MM.1S (cell line): ENCODE measurements around the gene NDUFV2.

ENCODE experiments used
- EZH2 ChIP-seq: fragments of 300-600 bp; sonication (generic); optimal IDR thresholded peaks from 2 replicates; pipeline ENCODE3; 2017; ENCODE audit warnings: low read depth, mild to moderate bottlenecking, antibody characterized with exemption, low read length, mixed read lengths
- EZH2phosphoT487 ChIP-seq: fragments of 300-600 bp; sonication (generic); IDR thresholded peaks from 2 replicates; pipeline ENCODE4 v1.6.1; 2018; ENCODE audit warnings: antibody characterized with exemption, low read length
- TF ChIP-seq, protein P1 (sequence below): fragments of 300-600 bp; sonication (generic); IDR thresholded peaks from 2 replicates; pipeline ENCODE4 v1.5.1; 2016; ENCODE audit warnings: antibody characterized with exemption, low read length, mixed read lengths

GRCh38 chr18:9117980-9118841 is 15.7 kb downstream of the NDUFV2 start:
- TF ChIP-seq, protein P1, sequence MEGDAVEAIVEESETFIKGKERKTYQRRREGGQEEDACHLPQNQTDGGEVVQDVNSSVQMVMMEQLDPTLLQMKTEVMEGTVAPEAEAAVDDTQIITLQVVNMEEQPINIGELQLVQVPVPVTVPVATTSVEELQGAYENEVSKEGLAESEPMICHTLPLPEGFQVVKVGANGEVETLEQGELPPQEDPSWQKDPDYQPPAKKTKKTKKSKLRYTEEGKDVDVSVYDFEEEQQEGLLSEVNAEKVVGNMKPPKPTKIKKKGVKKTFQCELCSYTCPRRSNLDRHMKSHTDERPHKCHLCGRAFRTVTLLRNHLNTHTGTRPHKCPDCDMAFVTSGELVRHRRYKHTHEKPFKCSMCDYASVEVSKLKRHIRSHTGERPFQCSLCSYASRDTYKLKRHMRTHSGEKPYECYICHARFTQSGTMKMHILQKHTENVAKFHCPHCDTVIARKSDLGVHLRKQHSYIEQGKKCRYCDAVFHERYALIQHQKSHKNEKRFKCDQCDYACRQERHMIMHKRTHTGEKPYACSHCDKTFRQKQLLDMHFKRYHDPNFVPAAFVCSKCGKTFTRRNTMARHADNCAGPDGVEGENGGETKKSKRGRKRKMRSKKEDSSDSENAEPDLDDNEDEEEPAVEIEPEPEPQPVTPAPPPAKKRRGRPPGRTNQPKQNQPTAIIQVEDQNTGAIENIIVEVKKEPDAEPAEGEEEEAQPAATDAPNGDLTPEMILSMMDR = no peak
- TF ChIP-seq EZH2phosphoT487 = no peak
- TF ChIP-seq EZH2 = no peak
